Loucy (cell line): ENCODE results near the gene GBP6.

Experiments
- CTCF ChIP-seq: fragments of 200-600 bp; sonication (generic); conservative IDR thresholded peaks from 2 replicates; pipeline ENCODE4 v1.5.1; 2014; ENCODE audit warnings: mild to moderate bottlenecking, antibody characterized with exemption, low read length
- EZH2phosphoT487 ChIP-seq: fragments of 200-600 bp; IDR thresholded peaks from 2 replicates; pipeline ENCODE4 v1.6.1; 2018; ENCODE audit warnings: antibody characterized with exemption, mild to moderate bottlenecking, moderate library complexity, borderline replicate concordance

DNA sequence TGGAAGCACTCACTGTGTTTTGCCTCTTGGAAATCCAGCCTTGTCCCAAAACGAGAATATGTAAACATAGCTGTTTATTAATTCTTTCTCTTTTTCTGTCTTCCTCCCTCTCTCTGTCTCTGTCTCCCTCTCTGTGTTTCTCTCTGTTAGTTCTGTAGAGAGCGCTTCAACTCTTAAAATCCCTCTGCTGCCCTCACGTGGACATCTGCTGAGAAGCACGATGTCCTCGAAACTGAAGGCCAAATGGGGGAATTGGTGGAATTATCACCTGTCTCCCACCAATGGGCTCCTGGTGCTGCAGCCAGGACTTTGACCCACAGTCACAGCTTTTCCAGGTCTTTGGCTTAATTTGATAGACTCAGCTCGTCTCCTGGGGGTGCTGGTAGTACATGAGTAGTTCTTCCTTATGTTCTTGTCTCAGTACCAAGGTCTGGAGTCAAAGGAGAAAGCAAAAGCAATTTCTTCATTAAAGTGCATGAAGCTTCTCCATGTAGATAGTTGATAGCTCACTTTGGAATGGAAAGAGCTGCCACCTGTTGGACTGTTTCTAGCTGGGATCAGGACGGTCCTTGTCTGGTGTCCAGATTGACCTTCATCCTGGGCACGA, 5.5 kb upstream of the GBP6 start:
- peak; percentile 88 for TF ChIP-seq CTCF
- TF ChIP-seq EZH2phosphoT487: no peak
